ENCODE data around the gene FLOT2.
"Not testable (repeated sequence)": the region's sequence is repeated elsewhere in the genome, so short reads cannot be mapped to it uniquely, and the experiment has no call there.

Gene FLOT2

GRCh38 chr17:28896884-28897768 is at the start of gene FLOT2:
Gene FLOT2 (minus strand): TSS chr17:28897733. CDS start chr17:28897574, 159 bp downstream.
- peak; percentile 65 for DNase-seq (ENCODE audit: low spot score)

GRCh38 chr17:28946239-28946638 is 48.7 kb upstream of the FLOT2 start:
- no peak for DNase-seq (ENCODE audit: low spot score)

GRCh38 chr17:28944862-28945741 is 47.6 kb upstream of the FLOT2 start:
- DNase-seq (ENCODE audit: low spot score): no peak

GRCh38 chr17:28944343-28944742 is 46.8 kb upstream of the FLOT2 start:
- no peak for DNase-seq (ENCODE audit: low spot score)

GRCh38 chr17:28942925-28943324 is 45.4 kb upstream of the FLOT2 start:
- no peak for DNase-seq (ENCODE audit: low spot score)

- DNase-seq (ENCODE audit: low spot score): no peak
These were observed 43.7 kb upstream of the FLOT2 start for GRCh38 chr17:28941251-28941650.

- no peak for DNase-seq (ENCODE audit: low spot score)
These were observed 43.1 kb upstream of the FLOT2 start for GRCh38 chr17:28940675-28941074.

GRCh38 chr17:28940142-28940541 is 42.6 kb upstream of the FLOT2 start:
- DNase-seq (ENCODE audit: low spot score): no peak

- no peak for DNase-seq (ENCODE audit: low spot score)
These were observed 41.0 kb upstream of the FLOT2 start for GRCh38 chr17:28938552-28938951.

GRCh38 chr17:28937044-28937729 is 39.7 kb upstream of the FLOT2 start:
- no peak for DNase-seq (ENCODE audit: low spot score)

- DNase-seq (ENCODE audit: low spot score): no peak
These were observed 38.4 kb upstream of the FLOT2 start for GRCh38 chr17:28935744-28936460.

- DNase-seq (ENCODE audit: low spot score): not testable (repeated sequence)
These were observed 37.0 kb upstream of the FLOT2 start for GRCh38 chr17:28934508-28934907.

GRCh38 chr17:28929787-28930186 is 32.3 kb upstream of the FLOT2 start:
- DNase-seq (ENCODE audit: low spot score): no peak

GRCh38 chr17:28928061-28928460 is 30.5 kb upstream of the FLOT2 start:
- no peak for DNase-seq (ENCODE audit: low spot score)

GRCh38 chr17:28926786-28927185 is 29.3 kb upstream of the FLOT2 start:
- no peak for DNase-seq (ENCODE audit: low spot score)

GRCh38 chr17:28926366-28926765 is 28.8 kb upstream of the FLOT2 start:
- no peak for DNase-seq (ENCODE audit: low spot score)

GRCh38 chr17:28925912-28926365 is 28.4 kb upstream of the FLOT2 start:
- DNase-seq (ENCODE audit: low spot score): no peak

GRCh38 chr17:28920201-28920600 is 22.7 kb upstream of the FLOT2 start:
- no peak for DNase-seq (ENCODE audit: low spot score)

GRCh38 chr17:28918295-28918694 is 20.8 kb upstream of the FLOT2 start:
- DNase-seq (ENCODE audit: low spot score): no peak

GRCh38 chr17:28917465-28917864 is 19.9 kb upstream of the FLOT2 start:
- DNase-seq (ENCODE audit: low spot score): no peak

GRCh38 chr17:28917029-28917428 is 19.5 kb upstream of the FLOT2 start:
- DNase-seq (ENCODE audit: low spot score): no peak
